Endothelial cell of umbilical vein (primary cell): ENCODE measurements around the gene ZNF827. TPM values are rescaled to one million over a fixed set of nuclear protein-coding genes. Genes with fewer than 3 reads are reported as not detected.

Experiments used
- BruUV-seq: library from RNA; stranded (reverse); fragments of 400-500 nt; replicated peaks from 2 replicates; lab custom pipeline; 2021; lab: Mats Ljungman, UMichigan
- CTCF ChIA-PET: fragments of 300-600, 350-600 bp; sonication (Branson Sonifier 250); formaldehyde crosslinking; loops from one replicate; lab custom pipeline; 2021; ENCODE audit warnings: antibody characterized with exemption, inconsistent platforms; lab: Charles Lee
- POLR2A ChIA-PET: fragments of 300-600, 350-600 bp; sonication (Branson Sonifier 250); formaldehyde crosslinking; loops from one replicate; lab custom pipeline; 2021; ENCODE audit warnings: antibody characterized with exemption, inconsistent platforms; lab: Charles Lee
- DNase-seq: peaks from one replicate; pipeline ENCODE4 v3.0.0-alpha.2; 2011; ENCODE audit warnings: low read depth, low spot score
- FAIRE-seq: peaks from 2 replicates; lab custom pipeline; 2011; peaks lifted over from hg19 to GRCh38; lab: Jason Lieb, UNC
- H2AFZ ChIP-seq: 2 replicates; pipeline ENCODE4 v1.6.0; 2012; ENCODE audit warnings: low read depth, low read length, control low read depth, inconsistent platforms
- H3K27ac ChIP-seq: 2 replicates; pipeline ENCODE4 v1.5.1; 2011; ENCODE audit warnings: low read depth, mild to moderate bottlenecking, control low read depth, low read length, moderate library complexity; ENCODE audit not compliant: insufficient read depth
- H3K27me3 ChIP-seq, 2 experiments: 2 replicates each; pipeline versions ENCODE4 v1.6.0 to v1.6.1; 2011; ENCODE audit warnings: low read length in 2 of 2, mixed read lengths in 1 of 2; ENCODE audit not compliant: control insufficient read depth in 2 of 2, insufficient read depth in 2 of 2
- H3K36me3 ChIP-seq, 2 experiments: 2 replicates in 1 of 2; 3 replicates in 1 of 2; pipeline ENCODE4 v1.5.1; 2011; ENCODE audit warnings: low read length in 2 of 2, mild to moderate bottlenecking in 1 of 2, moderate library complexity in 1 of 2; ENCODE audit not compliant: control insufficient read depth in 2 of 2, insufficient read depth in 2 of 2; ENCODE audit errors: extremely low read depth in 1 of 2
- H3K4me1 ChIP-seq: 3 replicates; pipeline ENCODE4 v1.5.1; 2011; ENCODE audit warnings: mild to moderate bottlenecking, low read length; ENCODE audit not compliant: control insufficient read depth, insufficient read depth; ENCODE audit errors: extremely low read depth
- H3K4me2 ChIP-seq: 2 replicates; pipeline ENCODE4 v1.6.1; 2011; ENCODE audit warnings: low read length, control low read depth, mixed read lengths; ENCODE audit not compliant: insufficient read depth
- H3K4me3 ChIP-seq, 3 experiments: fragments of 200-600 bp in 1 of 3; sonication (generic), shearing (Covaris generic) in 1 of 3; replicated peaks in 1 of 3; 2 replicates each; pipeline ENCODE4 v1.5.1; 2011 to 2016; ENCODE audit warnings: control low read depth in 3 of 3, low read length in 3 of 3, mild to moderate bottlenecking in 2 of 3, inconsistent platforms in 1 of 3, low read depth in 1 of 3, moderate library complexity in 1 of 3; ENCODE audit not compliant: insufficient read depth in 1 of 3
- H3K79me2 ChIP-seq: 2 replicates; pipeline ENCODE4 v1.6.0; 2012; ENCODE audit warnings: low read length, inconsistent platforms; ENCODE audit not compliant: control insufficient read depth, insufficient read depth
- H3K9ac ChIP-seq: replicated peaks from 2 replicates; pipeline ENCODE3; 2011; ENCODE audit warnings: low read length, control low read depth; ENCODE audit not compliant: insufficient read depth; ENCODE audit errors: extremely low read depth
- H3K9me1 ChIP-seq: replicated peaks from 3 replicates; pipeline ENCODE4 v1.6.0; 2011; ENCODE audit warnings: mild to moderate bottlenecking, low read length; ENCODE audit not compliant: control insufficient read depth, insufficient read depth; ENCODE audit errors: extremely low read depth
- H3K9me3 ChIP-seq: replicated peaks from 2 replicates; pipeline ENCODE4 v1.5.1; 2012; ENCODE audit warnings: low read length, inconsistent platforms; ENCODE audit not compliant: control insufficient read depth, insufficient read depth
- H4K20me1 ChIP-seq: replicated peaks from 2 replicates; pipeline ENCODE3; 2011; ENCODE audit warnings: mild to moderate bottlenecking, low read length; ENCODE audit not compliant: control insufficient read depth, insufficient read depth; ENCODE audit errors: extremely low read depth
- CTCF ChIP-seq, 2 donors: IDR thresholded peaks; 1 replicate in 1 of 2; 2 replicates in 1 of 2; pipeline ENCODE4 v1.5.1; 2011; ENCODE audit warnings: low read length in 2 of 2, mild to moderate bottlenecking in 2 of 2, moderate library complexity in 2 of 2, control low read depth in 1 of 2, inconsistent platforms in 1 of 2, low read depth in 1 of 2; ENCODE audit not compliant: insufficient read depth in 1 of 2; ENCODE audit errors: extremely low read depth in 1 of 2
- EZH2 ChIP-seq: IDR thresholded peaks from 2 replicates; pipeline ENCODE4 v1.6.1; 2012; ENCODE audit warnings: borderline replicate concordance, low read depth, mild to moderate bottlenecking, moderate library complexity, low read length, inconsistent platforms; ENCODE audit not compliant: severe bottlenecking
- FOS ChIP-seq: IDR thresholded peaks from 2 replicates; pipeline ENCODE4 v1.6.1; 2011; ENCODE audit warnings: mild to moderate bottlenecking, low read length, moderate library complexity, borderline replicate concordance; ENCODE audit not compliant: insufficient read depth
- GATA2 ChIP-seq: IDR thresholded peaks from 2 replicates; pipeline ENCODE4 v1.7.0; 2011; ENCODE audit warnings: low read depth, mild to moderate bottlenecking, moderate library complexity, mixed read lengths, low read length; ENCODE audit not compliant: insufficient read length, insufficient read depth
- JUN ChIP-seq: IDR thresholded peaks from 2 replicates; pipeline ENCODE4 v1.6.1; 2011; ENCODE audit warnings: borderline replicate concordance, low read depth; ENCODE audit not compliant: insufficient read length, insufficient read depth
- MAX ChIP-seq: IDR thresholded peaks from 2 replicates; pipeline ENCODE4 v1.6.1; 2011; ENCODE audit not compliant: insufficient read depth, insufficient read length
- MYC ChIP-seq: IDR thresholded peaks from one replicate; pipeline ENCODE4 v1.6.1; 2011; ENCODE audit warnings: mild to moderate bottlenecking, low read depth, low read length
- POLR2A ChIP-seq: IDR thresholded peaks from 2 replicates; pipeline ENCODE4 v1.6.1; 2012; ENCODE audit warnings: low read depth, mild to moderate bottlenecking, control low read depth, low read length
- POLR2AphosphoS5 ChIP-seq: IDR thresholded peaks from 2 replicates; pipeline ENCODE4 v1.6.1; 2012; ENCODE audit warnings: low read depth, mild to moderate bottlenecking, control low read depth, low read length, moderate library complexity; ENCODE audit not compliant: insufficient read depth
- dilution Hi-C: fragments of 300-500 bp; cut with MboI; formaldehyde crosslinking; loops from one replicate; pipeline ENCODE4 v1.15.0; 2019; ENCODE audit warnings: low sequenced_read_pairs; ENCODE audit not compliant: extremely low pct_ligation_motif_present
- intact Hi-C: fragments of 100-400 bp; cut with micrococcal nuclease; formaldehyde crosslinking; loops from one replicate; pipeline ENCODE4 v1.10.0; 2022
- polyA plus RNA-seq, 4 experiments: library from polyadenylated mRNA; depleted of rRNA in 3 of 4; stranded (reverse) in 3 of 4; unstranded in 1 of 4; fragments of >200 nt; gene quantifications; 2 replicates each; pipeline versions ENCODE4 v1.2.1 to v1.2.3, GENCODE V29; 2011 to 2012; ENCODE audit warnings: missing spikeins in 1 of 4
- total RNA-seq: library from RNA; stranded (reverse); gene quantifications from 2 replicates; pipeline ENCODE4 v1.2.3, GENCODE V29; 2021

Gene ZNF827
- total and polyA plus RNA-seq, 2 donors (not counting 3 experiments of a cell fraction or from before 2014, with no cell fraction given), result 16.9 to 23.7 TPM

DNA sequence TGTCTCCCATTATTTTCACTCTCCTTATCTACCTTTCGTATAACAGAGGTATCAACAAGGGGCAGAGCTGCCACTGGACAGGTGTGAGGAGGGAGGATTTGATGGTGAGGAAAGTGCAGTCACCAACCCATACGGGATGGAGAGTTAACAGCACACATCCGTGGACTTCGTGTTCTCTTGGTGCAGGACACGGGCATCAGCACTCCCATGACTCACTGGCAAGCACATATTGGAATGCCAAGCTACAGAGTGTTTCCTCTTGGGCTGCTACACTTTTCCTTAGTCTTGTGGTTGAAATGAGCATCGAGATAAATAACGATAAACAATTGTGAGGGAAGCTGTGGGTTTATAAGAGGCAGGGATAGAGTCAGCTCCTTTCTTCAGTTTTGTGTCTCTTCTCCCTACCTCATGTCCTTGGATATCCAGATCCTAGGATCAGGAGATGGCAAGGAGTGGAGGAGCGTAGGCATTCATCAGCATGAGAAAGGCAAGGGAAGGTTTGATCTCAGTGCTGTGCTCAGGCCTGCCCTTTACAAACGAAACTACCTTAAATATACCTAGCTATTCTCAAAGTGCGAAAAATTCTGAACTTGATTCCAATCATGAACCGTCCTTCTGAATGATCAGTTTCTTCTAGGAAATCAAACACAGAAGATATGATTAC lies 96.3 kb downstream of the ZNF827 start:
- dilution Hi-C loops (no loop called here), intact Hi-C loops (loop anchor here (1.0 to 2.0 kb wide), 5 partner anchors 34 to 400 kb away; partner anchors contain the start of gene MMAA)
- TF ChIP-seq CTCF (IDR thresholded peaks at IDR 0.05; ENCODE audit: extremely low read depth in 1 of 2, insufficient read depth in 1 of 2, low read depth in 1 of 2, low read length in 2 of 2) (no peak), POLR2AphosphoS5 (peak; percentile 79), MAX (peak; percentile 23), MYC (no peak), FOS (peak; percentile 93), GATA2 (peak; percentile 72), JUN (peak; percentile 79), POLR2A (no peak), EZH2 (no peak)
- POLR2A ChIA-PET, result interaction anchor here (0.6 to 1.4 kb wide), 3 partner anchors 108 to 240 kb away, joined by 3 to 8 read pairs (median 6); no protein-coding TSS in a partner anchor
- no peaks in the 10 kb centered on the region for H3K9me3 ChIP-seq
- H3K27me3 ChIP-seq, result no peaks in the 10 kb centered on the region
- H3K4me2 ChIP-seq, result peak overlapping the region; percentile 89
- TSS peak; percentile 93 for BruUV-seq
- H3K79me2 ChIP-seq, result no peaks in the 10 kb centered on the region
- peak overlapping the region; percentile 61 for H3K9ac ChIP-seq
- FAIRE-seq (peak; percentile 87), DNase-seq (peak; percentile 76)
- CTCF ChIA-PET, result interaction anchor here (0.9 to 2.6 kb wide), 15 partner anchors 9 to 1255 kb away, joined by 3 to 13 read pairs (median 4); partner anchors contain the start of gene ZNF827
- H3K27ac ChIP-seq, result peak overlapping the region; percentile 92
- peaks cover 29% of the 10 kb centered on the region for H3K4me1 ChIP-seq
- H3K4me3 ChIP-seq, result peak overlapping the region in 1 of 3 experiments; percentile 21
- no peaks in the 10 kb centered on the region for H3K36me3 ChIP-seq
- H4K20me1 ChIP-seq, result no peaks in the 10 kb centered on the region
- H2AFZ ChIP-seq, result peak overlapping the region; percentile 38
- H3K9me1 ChIP-seq, result no peaks in the 10 kb centered on the region
